Measurements from ENCODE around the gene NR2F1-AS1. TPM values are rescaled to one million over a fixed set of nuclear protein-coding genes. Genes with fewer than 3 reads are reported as not detected.

NR2F1-AS1 gene
- total and polyA plus RNA-seq, 9 of the 15 experiments (the other 6 are each of a cell fraction or from before 2014, with no cell fraction given), result not detected

DNA sequence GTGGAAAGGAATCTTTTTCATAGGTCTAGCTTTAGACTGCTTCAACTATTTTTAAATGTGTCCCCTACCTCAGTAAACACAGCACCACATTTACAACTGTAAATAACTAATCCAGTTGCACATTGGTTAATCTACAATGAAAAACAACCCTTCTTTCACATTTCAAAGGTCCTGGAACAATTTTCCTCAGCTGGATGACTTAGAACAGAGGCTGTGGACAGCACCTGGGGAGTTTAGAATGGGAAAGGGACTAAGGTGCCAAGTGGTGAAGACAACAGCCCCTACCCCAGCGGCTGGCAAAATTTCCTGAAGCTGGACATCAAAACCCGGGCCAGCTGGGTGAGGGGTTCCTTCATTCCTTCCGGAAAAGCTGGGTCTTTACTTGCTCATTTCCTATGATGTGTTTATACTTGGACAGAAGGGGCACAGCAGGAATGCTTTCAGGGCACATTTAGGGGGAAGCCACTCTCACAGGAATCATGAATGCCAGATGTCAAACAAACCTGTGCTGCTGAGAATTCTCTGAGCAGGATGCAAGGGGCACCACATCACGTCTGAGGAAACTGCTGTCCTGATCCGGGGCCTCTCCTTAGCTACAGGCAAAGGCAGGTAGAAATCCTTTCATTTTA is 158.3 kb downstream of the NR2F1-AS1 start:
- Histone ChIP-seq H3K4me3 (no peak overlapping the region), H2AFZ (ENCODE audit: low read depth, low read length) (no peak overlapping the region), H3K9ac (ENCODE audit: insufficient read depth in 1 of 2, low read depth in 2 of 2, low read length in 2 of 2) (no peak overlapping the region), H3K36me3 (ENCODE audit: control insufficient read depth, insufficient read depth, low read length) (no peaks in the 10 kb centered on the region), H3K9me3 (replicated peaks; ENCODE audit: control insufficient read depth, insufficient read depth, low read depth, low read length) (no peaks in the 10 kb centered on the region), H3K27me3 (ENCODE audit: control insufficient read depth in 2 of 2, insufficient read depth in 2 of 2, low read length in 2 of 2) (no peaks in the 10 kb centered on the region), H3K79me2 (ENCODE audit: control insufficient read depth, insufficient read depth, low read length) (no peaks in the 10 kb centered on the region), H4K20me1 (replicated peaks; ENCODE audit: control insufficient read depth, insufficient read depth, low read length) (no peaks in the 10 kb centered on the region), H3K4me1 (replicated peaks in 1 of 2; ENCODE audit: control insufficient read depth in 2 of 2, insufficient read depth in 2 of 2, low read length in 2 of 2) (no peaks in the 10 kb centered on the region), H3K9me1 (ENCODE audit: control insufficient read depth, insufficient read depth, low read length) (no peaks in the 10 kb centered on the region), H3K4me2 (ENCODE audit: insufficient read depth, low read length) (no peak overlapping the region), H3K27ac (ENCODE audit: extremely low read depth, low read depth, low read length) (no peak overlapping the region)
- TF ChIP-seq HIVEP1 (CRISPR knock-in tag; IDR thresholded peaks at IDR 0.05) (no peak), TAL1 (IDR thresholded peaks at IDR 0.05) (no peak)
- TF ChIP-seq, protein P1, sequence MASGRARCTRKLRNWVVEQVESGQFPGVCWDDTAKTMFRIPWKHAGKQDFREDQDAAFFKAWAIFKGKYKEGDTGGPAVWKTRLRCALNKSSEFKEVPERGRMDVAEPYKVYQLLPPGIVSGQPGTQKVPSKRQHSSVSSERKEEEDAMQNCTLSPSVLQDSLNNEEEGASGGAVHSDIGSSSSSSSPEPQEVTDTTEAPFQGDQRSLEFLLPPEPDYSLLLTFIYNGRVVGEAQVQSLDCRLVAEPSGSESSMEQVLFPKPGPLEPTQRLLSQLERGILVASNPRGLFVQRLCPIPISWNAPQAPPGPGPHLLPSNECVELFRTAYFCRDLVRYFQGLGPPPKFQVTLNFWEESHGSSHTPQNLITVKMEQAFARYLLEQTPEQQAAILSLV (tag; IDR thresholded peaks at IDR 0.05), result no peak
- ATAC-seq, result no peak
- 0% methylated on average over 5 of the region's 5 CpGs for WGBS (ENCODE audit: insufficient coverage, low coverage, missing lambda C conversion rate)
- ChIA-PET POLR2A (no interaction called here), CTCF (ENCODE audit: low intra/inter-chr PET ratio) (no interaction called here)
- no peak for FAIRE-seq
- BruUV-seq (replicated peaks), result no TSS peak
- DNase-seq (ENCODE audit: extremely low read depth in 1 of 4, low spot score in 3 of 4), result no peak
- in situ Hi-C loops (cut with MboI) (no loop called here), intact Hi-C loops (cut with micrococcal nuclease) (no loop called here)

DNA sequence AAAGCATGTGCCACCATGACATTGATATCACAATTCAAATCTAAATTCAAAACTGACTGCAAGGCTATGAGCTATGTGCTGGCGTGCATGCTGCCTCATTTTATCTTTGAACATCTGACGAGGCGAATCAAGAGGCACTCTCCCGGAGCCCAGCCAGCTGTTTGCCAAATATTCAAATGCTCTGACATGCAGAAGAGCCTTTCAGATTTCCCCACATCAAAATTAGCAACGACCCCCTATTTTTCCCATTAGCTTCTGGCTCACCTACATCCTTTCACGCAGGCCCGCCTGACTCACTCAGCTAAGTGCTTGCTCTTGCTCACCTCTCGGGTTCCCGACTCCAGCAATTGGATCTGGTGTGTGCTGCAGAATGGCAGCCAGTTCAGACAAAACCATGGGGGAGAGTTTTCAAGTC is 159.0 kb downstream of the NR2F1-AS1 start:
- Histone ChIP-seq H3K4me1 (replicated peaks in 1 of 2; ENCODE audit: control insufficient read depth in 2 of 2, insufficient read depth in 2 of 2, low read length in 2 of 2) (no peaks in the 10 kb centered on the region), H3K9me3 (replicated peaks; ENCODE audit: control insufficient read depth, insufficient read depth, low read depth, low read length) (no peaks in the 10 kb centered on the region), H4K20me1 (replicated peaks; ENCODE audit: control insufficient read depth, insufficient read depth, low read length) (no peaks in the 10 kb centered on the region), H3K9ac (ENCODE audit: insufficient read depth in 1 of 2, low read depth in 2 of 2, low read length in 2 of 2) (no peak overlapping the region), H2AFZ (ENCODE audit: low read depth, low read length) (no peak overlapping the region), H3K9me1 (ENCODE audit: control insufficient read depth, insufficient read depth, low read length) (no peaks in the 10 kb centered on the region), H3K27ac (ENCODE audit: extremely low read depth, low read depth, low read length) (no peak overlapping the region), H3K36me3 (ENCODE audit: control insufficient read depth, insufficient read depth, low read length) (no peaks in the 10 kb centered on the region), H3K4me2 (ENCODE audit: insufficient read depth, low read length) (no peak overlapping the region), H3K4me3 (no peak overlapping the region), H3K79me2 (ENCODE audit: control insufficient read depth, insufficient read depth, low read length) (no peaks in the 10 kb centered on the region), H3K27me3 (ENCODE audit: control insufficient read depth in 2 of 2, insufficient read depth in 2 of 2, low read length in 2 of 2) (no peaks in the 10 kb centered on the region)
- FAIRE-seq (no peak), ATAC-seq (no peak), DNase-seq (ENCODE audit: extremely low read depth in 1 of 4, low spot score in 3 of 4) (no peak)
- intact Hi-C loops (cut with micrococcal nuclease) (no loop called here), in situ Hi-C loops (cut with MboI) (no loop called here)
- ChIA-PET CTCF (ENCODE audit: low intra/inter-chr PET ratio) (no interaction called here), POLR2A (no interaction called here)
- BruUV-seq (replicated peaks), result no TSS peak
- 0% methylated on average over 9 of the region's 9 CpGs for WGBS (ENCODE audit: insufficient coverage, low coverage, missing lambda C conversion rate)
- TF ChIP-seq CBX8 (IDR thresholded peaks at IDR 0.05; ENCODE audit: borderline replicate concordance, extremely low read depth, low read depth, low read length, poor library complexity, severe bottlenecking), result no peak
- TF ChIP-seq, protein P2, sequence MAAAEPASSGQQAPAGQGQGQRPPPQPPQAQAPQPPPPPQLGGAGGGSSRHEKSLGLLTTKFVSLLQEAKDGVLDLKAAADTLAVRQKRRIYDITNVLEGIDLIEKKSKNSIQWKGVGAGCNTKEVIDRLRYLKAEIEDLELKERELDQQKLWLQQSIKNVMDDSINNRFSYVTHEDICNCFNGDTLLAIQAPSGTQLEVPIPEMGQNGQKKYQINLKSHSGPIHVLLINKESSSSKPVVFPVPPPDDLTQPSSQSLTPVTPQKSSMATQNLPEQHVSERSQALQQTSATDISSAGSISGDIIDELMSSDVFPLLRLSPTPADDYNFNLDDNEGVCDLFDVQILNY (CRISPR knock-in tag; IDR thresholded peaks at IDR 0.05), result no peak
- TF ChIP-seq, protein P1 (tag; IDR thresholded peaks at IDR 0.05), result no peak
- no peak for TF ChIP-seq BACH1 (tag; IDR thresholded peaks at IDR 0.05)
- no peak for TF ChIP-seq RHOXF2B (CRISPR knock-in tag; conservative IDR thresholded peaks at IDR 0.05)
- no peak for TF ChIP-seq CCNT2 (IDR thresholded peaks at IDR 0.05; ENCODE audit: borderline replicate concordance, extremely low read depth, insufficient read length, low read depth, low read length)
- TF ChIP-seq, protein P3, sequence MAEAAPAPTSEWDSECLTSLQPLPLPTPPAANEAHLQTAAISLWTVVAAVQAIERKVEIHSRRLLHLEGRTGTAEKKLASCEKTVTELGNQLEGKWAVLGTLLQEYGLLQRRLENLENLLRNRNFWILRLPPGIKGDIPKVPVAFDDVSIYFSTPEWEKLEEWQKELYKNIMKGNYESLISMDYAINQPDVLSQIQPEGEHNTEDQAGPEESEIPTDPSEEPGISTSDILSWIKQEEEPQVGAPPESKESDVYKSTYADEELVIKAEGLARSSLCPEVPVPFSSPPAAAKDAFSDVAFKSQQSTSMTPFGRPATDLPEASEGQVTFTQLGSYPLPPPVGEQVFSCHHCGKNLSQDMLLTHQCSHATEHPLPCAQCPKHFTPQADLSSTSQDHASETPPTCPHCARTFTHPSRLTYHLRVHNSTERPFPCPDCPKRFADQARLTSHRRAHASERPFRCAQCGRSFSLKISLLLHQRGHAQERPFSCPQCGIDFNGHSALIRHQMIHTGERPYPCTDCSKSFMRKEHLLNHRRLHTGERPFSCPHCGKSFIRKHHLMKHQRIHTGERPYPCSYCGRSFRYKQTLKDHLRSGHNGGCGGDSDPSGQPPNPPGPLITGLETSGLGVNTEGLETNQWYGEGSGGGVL (CRISPR knock-in tag; IDR thresholded peaks at IDR 0.05), result no peak
- TF ChIP-seq RFX1 (IDR thresholded peaks at IDR 0.05), result no peak

All from K562 (cell line).